Measurements from ENCODE around the gene BABAM2. TPM values are rescaled to one million over a fixed set of nuclear protein-coding genes. Genes with fewer than 3 reads are reported as not detected.

Gene BABAM2
- total RNA-seq, 2 donors from 2014 or later: 36.4 to 40.9 TPM

DNA sequence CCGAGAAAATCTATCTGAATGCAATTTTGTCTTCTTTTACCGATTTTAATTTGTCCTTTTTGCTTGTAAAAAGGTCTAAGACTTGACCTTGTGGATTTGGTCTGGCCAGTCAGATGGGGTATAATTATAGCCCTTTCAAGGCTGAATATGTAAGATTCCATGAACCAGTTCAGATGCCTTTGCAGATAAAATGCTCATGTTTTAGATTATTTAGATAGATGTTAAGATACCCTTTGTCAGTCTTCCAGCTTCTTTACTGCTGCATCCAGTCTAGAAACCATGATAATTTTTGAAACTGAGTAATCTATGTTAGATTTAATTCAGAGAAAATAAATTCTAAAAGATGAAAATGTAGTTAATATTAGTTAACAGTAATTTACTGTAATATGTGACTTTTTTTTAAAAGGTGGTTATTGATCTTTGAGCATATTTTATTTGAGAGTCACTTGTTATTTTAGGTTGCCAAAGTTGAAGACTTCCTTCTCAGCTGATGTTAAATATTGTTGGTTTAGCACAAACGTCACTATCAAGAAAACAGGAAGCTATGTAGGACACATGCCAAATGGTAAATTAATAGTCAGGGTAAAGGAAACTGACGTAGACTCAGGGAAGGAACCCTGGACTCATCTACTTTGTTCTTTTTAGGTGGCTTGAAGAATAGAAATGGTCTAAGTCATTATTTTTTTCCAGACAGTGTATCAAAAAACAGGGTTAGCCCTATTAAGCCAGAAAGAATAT is 29.8 kb downstream of the BABAM2 start:
- no peak for DNase-seq
- H3K4me1 ChIP-seq (ENCODE audit: control insufficient read depth, insufficient read depth, low read length): no peaks in the 10 kb centered on the region
- Mint-ChIP-seq H3K9me3 (no peaks in the 10 kb centered on the region), H3K4me1 (no peaks in the 10 kb centered on the region), H3K4me3 (no peak overlapping the region), H3K36me3 (ENCODE audit: low read depth) (no peaks in the 10 kb centered on the region), H3K27ac (no peak overlapping the region), H3K27me3 (ENCODE audit: insufficient read depth) (no peaks in the 10 kb centered on the region)
- H3K9ac ChIP-seq (ENCODE audit: extremely low read depth, low read length, poor library complexity, severe bottlenecking): no peak overlapping the region
- H3K27ac ChIP-seq (ENCODE audit: low read depth, low read length): no peak overlapping the region
- H3K27me3 ChIP-seq (ENCODE audit: control insufficient read depth, insufficient read depth, low read length, poor library complexity, severe bottlenecking): no peaks in the 10 kb centered on the region
- H3K36me3 ChIP-seq (ENCODE audit: control insufficient read depth, insufficient read depth, low read length): no peaks in the 10 kb centered on the region
- no peaks in the 10 kb centered on the region for H3K9me3 ChIP-seq (ENCODE audit: control insufficient read depth, low read length)
- WGBS, 2 experiments (ENCODE audit: insufficient coverage in 1 of 2, insufficient read length in 1 of 2): 89 to 90% methylated on average over 4 of the region's 4 CpGs
- TF ChIP-seq, protein P1, sequence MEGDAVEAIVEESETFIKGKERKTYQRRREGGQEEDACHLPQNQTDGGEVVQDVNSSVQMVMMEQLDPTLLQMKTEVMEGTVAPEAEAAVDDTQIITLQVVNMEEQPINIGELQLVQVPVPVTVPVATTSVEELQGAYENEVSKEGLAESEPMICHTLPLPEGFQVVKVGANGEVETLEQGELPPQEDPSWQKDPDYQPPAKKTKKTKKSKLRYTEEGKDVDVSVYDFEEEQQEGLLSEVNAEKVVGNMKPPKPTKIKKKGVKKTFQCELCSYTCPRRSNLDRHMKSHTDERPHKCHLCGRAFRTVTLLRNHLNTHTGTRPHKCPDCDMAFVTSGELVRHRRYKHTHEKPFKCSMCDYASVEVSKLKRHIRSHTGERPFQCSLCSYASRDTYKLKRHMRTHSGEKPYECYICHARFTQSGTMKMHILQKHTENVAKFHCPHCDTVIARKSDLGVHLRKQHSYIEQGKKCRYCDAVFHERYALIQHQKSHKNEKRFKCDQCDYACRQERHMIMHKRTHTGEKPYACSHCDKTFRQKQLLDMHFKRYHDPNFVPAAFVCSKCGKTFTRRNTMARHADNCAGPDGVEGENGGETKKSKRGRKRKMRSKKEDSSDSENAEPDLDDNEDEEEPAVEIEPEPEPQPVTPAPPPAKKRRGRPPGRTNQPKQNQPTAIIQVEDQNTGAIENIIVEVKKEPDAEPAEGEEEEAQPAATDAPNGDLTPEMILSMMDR (conservative IDR thresholded peaks at IDR 0.05): no peak
- no peak overlapping the region for H3K4me3 ChIP-seq (ENCODE audit: low read length)

DNA sequence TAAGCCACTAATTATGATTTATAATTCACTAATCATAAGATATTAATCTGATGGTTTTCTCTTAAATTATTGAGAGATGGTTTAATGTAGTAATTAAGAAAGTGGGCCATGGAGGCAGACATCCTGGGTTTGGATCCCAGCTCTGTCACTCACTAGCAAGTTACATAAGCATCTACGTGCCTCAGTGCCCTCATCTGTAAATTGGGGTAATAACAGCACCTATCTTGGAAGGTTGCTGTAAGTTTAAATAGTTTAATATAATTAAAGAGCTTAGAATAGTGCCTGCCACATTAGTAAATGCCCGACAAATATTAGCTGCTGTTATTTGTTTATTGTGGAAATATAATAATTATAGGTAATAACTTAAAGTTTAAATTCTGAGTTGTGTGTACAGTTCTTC is 30.9 kb downstream of the BABAM2 start:
- no peaks in the 10 kb centered on the region for H3K9me3 ChIP-seq (ENCODE audit: control insufficient read depth, low read length)
- Mint-ChIP-seq H3K27me3 (ENCODE audit: insufficient read depth) (no peaks in the 10 kb centered on the region), H3K27ac (no peak overlapping the region), H3K4me3 (no peak overlapping the region), H3K4me1 (peaks cover 4% of the 10 kb centered on the region), H3K9me3 (no peaks in the 10 kb centered on the region), H3K36me3 (ENCODE audit: low read depth) (no peaks in the 10 kb centered on the region)
- WGBS, 2 experiments (ENCODE audit: insufficient coverage in 1 of 2, insufficient read length in 1 of 2): 93% methylated on average over 2 of the region's 2 CpGs; no CpG with 5 or more reads in 1 of the 2 experiments
- H3K9ac ChIP-seq (ENCODE audit: extremely low read depth, low read length, poor library complexity, severe bottlenecking): no peak overlapping the region
- no peak overlapping the region for H3K27ac ChIP-seq (ENCODE audit: low read depth, low read length)
- no peaks in the 10 kb centered on the region for H3K36me3 ChIP-seq (ENCODE audit: control insufficient read depth, insufficient read depth, low read length)
- TF ChIP-seq, protein P1 (conservative IDR thresholded peaks at IDR 0.05): no peak
- no peaks in the 10 kb centered on the region for H3K27me3 ChIP-seq (ENCODE audit: control insufficient read depth, insufficient read depth, low read length, poor library complexity, severe bottlenecking)
- H3K4me3 ChIP-seq (ENCODE audit: low read length): no peak overlapping the region
- no peaks in the 10 kb centered on the region for H3K4me1 ChIP-seq (ENCODE audit: control insufficient read depth, insufficient read depth, low read length)
- DNase-seq: no peak

DNA sequence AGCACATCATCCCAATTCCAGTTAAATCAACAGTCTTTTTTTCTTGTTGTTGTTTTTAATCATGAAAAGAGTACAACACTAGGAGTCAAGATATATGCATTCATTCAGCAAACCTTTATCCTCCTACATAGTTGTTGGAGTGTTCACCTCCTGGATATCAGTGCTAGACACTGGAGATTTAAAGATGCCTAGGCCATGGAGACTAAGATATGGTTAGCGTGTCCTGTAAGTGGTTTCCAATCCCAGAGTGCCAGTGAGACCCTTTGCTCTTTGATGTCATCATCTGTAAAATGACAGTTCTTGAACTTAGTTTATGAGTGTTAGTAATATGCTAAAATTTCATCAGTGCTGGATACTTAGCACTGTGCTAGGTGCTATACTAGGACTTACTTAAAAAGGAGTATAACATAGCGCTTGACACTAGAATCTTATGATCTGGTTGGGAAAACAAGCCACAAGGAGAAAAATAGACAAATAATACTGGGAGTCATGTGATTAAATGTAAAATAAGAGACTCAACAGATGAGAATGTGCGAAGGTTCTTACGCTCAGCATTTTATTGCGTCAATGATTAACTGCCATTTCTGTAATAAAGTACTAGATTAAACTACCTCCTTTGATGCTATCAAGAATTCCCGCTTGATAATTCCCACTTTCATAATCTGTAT is 31.5 kb downstream of the BABAM2 start:
- no peak overlapping the region for H3K4me3 Mint-ChIP-seq
- H3K36me3 Mint-ChIP-seq (ENCODE audit: low read depth): no peaks in the 10 kb centered on the region
- peaks cover 4% of the 10 kb centered on the region for H3K4me1 Mint-ChIP-seq
- 75 to 87% methylated on average over 2 to 6 of the region's 6 CpGs for WGBS, 2 experiments (ENCODE audit: insufficient coverage in 1 of 2, insufficient read length in 1 of 2)
- Histone ChIP-seq H3K36me3 (ENCODE audit: control insufficient read depth, insufficient read depth, low read length) (no peaks in the 10 kb centered on the region), H3K4me3 (ENCODE audit: low read length) (no peak overlapping the region), H3K9ac (ENCODE audit: extremely low read depth, low read length, poor library complexity, severe bottlenecking) (no peak overlapping the region), H3K9me3 (ENCODE audit: control insufficient read depth, low read length) (no peaks in the 10 kb centered on the region), H3K27ac (ENCODE audit: low read depth, low read length) (no peak overlapping the region), H3K27me3 (ENCODE audit: control insufficient read depth, insufficient read depth, low read length, poor library complexity, severe bottlenecking) (no peaks in the 10 kb centered on the region), H3K4me1 (ENCODE audit: control insufficient read depth, insufficient read depth, low read length) (no peaks in the 10 kb centered on the region)
- no peaks in the 10 kb centered on the region for H3K27me3 Mint-ChIP-seq (ENCODE audit: insufficient read depth)
- TF ChIP-seq, protein P1 (conservative IDR thresholded peaks at IDR 0.05): no peak
- H3K9me3 Mint-ChIP-seq: no peaks in the 10 kb centered on the region
- no peak overlapping the region for H3K27ac Mint-ChIP-seq
- DNase-seq: no peak

All from endodermal cell (in vitro differentiated cells).